Measurements from ENCODE around the gene GPR155.
"Not testable (repeated sequence)": the region's sequence is repeated elsewhere in the genome, so short reads cannot be mapped to it uniquely, and the experiment has no call there.

GPR155 gene

GRCh38 chr2:174431902-174432301 lies 54.9 kb downstream of the GPR155 start:
- no peak for DNase-seq

- DNase-seq = no peak
Observed at GRCh38 chr2:174430066-174430465, 56.8 kb downstream of the GPR155 start.

GRCh38 chr2:174428214-174428613 lies 58.6 kb downstream of the GPR155 start:
- DNase-seq = no peak

- no peak for DNase-seq
Observed at GRCh38 chr2:174412256-174412655, 74.6 kb downstream of the GPR155 start.

- not testable (repeated sequence) for DNase-seq
Observed at GRCh38 chr2:174410039-174410438, 76.8 kb downstream of the GPR155 start.

GRCh38 chr2:174403628-174404027 lies 83.2 kb downstream of the GPR155 start:
- DNase-seq = no peak

GRCh38 chr2:174400853-174401252 lies 86.0 kb downstream of the GPR155 start:
- DNase-seq = no peak

GRCh38 chr2:174399171-174399570 lies 87.7 kb downstream of the GPR155 start:
- DNase-seq = no peak

GRCh38 chr2:174397773-174398172 lies 89.1 kb downstream of the GPR155 start:
- no peak for DNase-seq

GRCh38 chr2:174395969-174396630 lies 90.7 kb downstream of the GPR155 start:
- DNase-seq = no peak

GRCh38 chr2:174395284-174395968 lies 91.4 kb downstream of the GPR155 start, which contains the start of gene SCRN3:
TSS of gene SCRN3 (plus strand) at chr2:174395730. CDS start at chr2:174398284, 2,554 bp downstream.
- DNase-seq = peak; percentile 50 to 82

GRCh38 chr2:174392706-174393105 lies 94.1 kb downstream of the GPR155 start:
- DNase-seq = no peak

- DNase-seq = not testable (repeated sequence)
Observed at GRCh38 chr2:174390303-174390702, 96.5 kb downstream of the GPR155 start.

- no peak for DNase-seq
Observed at GRCh38 chr2:174389542-174389941, 97.3 kb downstream of the GPR155 start.

- not testable (repeated sequence) for DNase-seq
Observed at GRCh38 chr2:174388706-174389105, 98.1 kb downstream of the GPR155 start.

- DNase-seq = no peak
Observed at GRCh38 chr2:174385201-174385600, 101.6 kb downstream of the GPR155 start.

GRCh38 chr2:174383796-174384195 lies 103.0 kb downstream of the GPR155 start:
- DNase-seq = no peak
